Measurements from ENCODE around the gene LRRFIP1.
"Not testable (repeated sequence)": the region's sequence is repeated elsewhere in the genome, so short reads cannot be mapped to it uniquely, and the experiment has no call there.

The LRRFIP1 gene

GRCh38 chr2:237666606-237667005 lies 39.2 kb downstream of the LRRFIP1 start:
- DNase-seq: no peak

- DNase-seq: not testable (repeated sequence)
Observed at GRCh38 chr2:237667050-237667576, 39.7 kb downstream of the LRRFIP1 start.

- DNase-seq: no peak
Observed at GRCh38 chr2:237667893-237668292, 40.5 kb downstream of the LRRFIP1 start.

- DNase-seq: no peak
Observed at GRCh38 chr2:237668440-237668839, 41.1 kb downstream of the LRRFIP1 start.

- no peak for DNase-seq
Observed at GRCh38 chr2:237669283-237669627, 41.9 kb downstream of the LRRFIP1 start.

GRCh38 chr2:237669628-237670392 lies 42.4 kb downstream of the LRRFIP1 start:
- DNase-seq: no peak

GRCh38 chr2:237670641-237671040 lies 43.3 kb downstream of the LRRFIP1 start:
- no peak for DNase-seq

GRCh38 chr2:237671466-237672138 lies 44.2 kb downstream of the LRRFIP1 start:
- no peak for DNase-seq

GRCh38 chr2:237672731-237673129 lies 45.3 kb downstream of the LRRFIP1 start:
- no peak for DNase-seq

GRCh38 chr2:237673130-237674001 lies 46.0 kb downstream of the LRRFIP1 start:
- DNase-seq: peak; percentile 95

GRCh38 chr2:237674731-237675276 lies 47.4 kb downstream of the LRRFIP1 start:
- peak; percentile 90 for DNase-seq

GRCh38 chr2:237675316-237675715 lies 47.9 kb downstream of the LRRFIP1 start:
- no peak for DNase-seq

GRCh38 chr2:237680702-237681478 lies 53.5 kb downstream of the LRRFIP1 start:
- no peak for DNase-seq

- no peak for DNase-seq
Observed at GRCh38 chr2:237682151-237682550, 54.8 kb downstream of the LRRFIP1 start.

GRCh38 chr2:237682856-237683670 lies 55.7 kb downstream of the LRRFIP1 start:
- no peak for DNase-seq

GRCh38 chr2:237685408-237685807 lies 58.0 kb downstream of the LRRFIP1 start:
- no peak for DNase-seq

- DNase-seq: peak; percentile 63
Observed at GRCh38 chr2:237686659-237687136, 59.3 kb downstream of the LRRFIP1 start.

GRCh38 chr2:237688081-237688480 lies 60.7 kb downstream of the LRRFIP1 start:
- DNase-seq: no peak

GRCh38 chr2:237688541-237688940 lies 61.2 kb downstream of the LRRFIP1 start:
- not testable (repeated sequence) for DNase-seq

- DNase-seq: no peak
Observed at GRCh38 chr2:237689336-237690131, 62.1 kb downstream of the LRRFIP1 start.
